Fibroblast of the aortic adventitia (primary cell): ENCODE data around the gene TRABD2B. TPM values are rescaled to one million over a fixed set of nuclear protein-coding genes. Genes with fewer than 3 reads are reported as not detected.

Experiments used
- DNase-seq: peaks from one replicate; pipeline ENCODE4 v3.0.0-alpha.2; 2010; ENCODE audit warnings: low read depth
- H3K4me3 ChIP-seq: 2 replicates; pipeline ENCODE4 v1.5.1; 2011; ENCODE audit warnings: low read depth, mild to moderate bottlenecking, control low read depth, low read length, moderate library complexity
- total RNA-seq: library from RNA; depleted of rRNA; stranded (reverse); fragments of >200 nt; gene quantifications from 2 replicates; pipeline ENCODE4 v1.2.3, GENCODE V29; 2012; ENCODE audit warnings: low replicate concordance
- TF ChIP-seq, protein P1 (sequence below): IDR thresholded peaks from 2 replicates; pipeline ENCODE4 v1.5.1; 2011; ENCODE audit warnings: mild to moderate bottlenecking, low read length, control low read depth, inconsistent platforms; ENCODE audit not compliant: insufficient read depth

Gene TRABD2B
- total RNA-seq, 1 donor, result under 0.01 TPM

DNA sequence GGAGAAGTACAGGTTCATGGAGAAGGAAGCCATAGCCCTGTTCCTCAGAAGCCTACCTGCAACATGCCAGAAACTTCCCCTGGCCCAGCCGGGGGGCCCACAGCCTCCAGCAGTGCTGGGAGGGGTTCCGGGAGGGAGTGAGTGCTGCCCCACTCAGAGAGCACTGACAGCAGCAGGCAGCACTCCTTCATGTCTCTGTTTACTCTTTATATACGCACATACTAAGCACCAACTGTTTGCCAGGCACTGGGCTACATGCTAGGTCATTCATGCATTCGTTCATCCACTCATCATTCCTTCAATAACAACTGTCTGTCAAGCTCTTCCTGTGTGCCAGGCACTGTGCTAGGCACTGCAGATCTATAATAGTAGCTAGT is 120.6 kb downstream of the TRABD2B start:
- no peak overlapping the region for H3K4me3 ChIP-seq
- DNase-seq, result no peak
- TF ChIP-seq, protein P1, sequence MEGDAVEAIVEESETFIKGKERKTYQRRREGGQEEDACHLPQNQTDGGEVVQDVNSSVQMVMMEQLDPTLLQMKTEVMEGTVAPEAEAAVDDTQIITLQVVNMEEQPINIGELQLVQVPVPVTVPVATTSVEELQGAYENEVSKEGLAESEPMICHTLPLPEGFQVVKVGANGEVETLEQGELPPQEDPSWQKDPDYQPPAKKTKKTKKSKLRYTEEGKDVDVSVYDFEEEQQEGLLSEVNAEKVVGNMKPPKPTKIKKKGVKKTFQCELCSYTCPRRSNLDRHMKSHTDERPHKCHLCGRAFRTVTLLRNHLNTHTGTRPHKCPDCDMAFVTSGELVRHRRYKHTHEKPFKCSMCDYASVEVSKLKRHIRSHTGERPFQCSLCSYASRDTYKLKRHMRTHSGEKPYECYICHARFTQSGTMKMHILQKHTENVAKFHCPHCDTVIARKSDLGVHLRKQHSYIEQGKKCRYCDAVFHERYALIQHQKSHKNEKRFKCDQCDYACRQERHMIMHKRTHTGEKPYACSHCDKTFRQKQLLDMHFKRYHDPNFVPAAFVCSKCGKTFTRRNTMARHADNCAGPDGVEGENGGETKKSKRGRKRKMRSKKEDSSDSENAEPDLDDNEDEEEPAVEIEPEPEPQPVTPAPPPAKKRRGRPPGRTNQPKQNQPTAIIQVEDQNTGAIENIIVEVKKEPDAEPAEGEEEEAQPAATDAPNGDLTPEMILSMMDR, result no peak

DNA sequence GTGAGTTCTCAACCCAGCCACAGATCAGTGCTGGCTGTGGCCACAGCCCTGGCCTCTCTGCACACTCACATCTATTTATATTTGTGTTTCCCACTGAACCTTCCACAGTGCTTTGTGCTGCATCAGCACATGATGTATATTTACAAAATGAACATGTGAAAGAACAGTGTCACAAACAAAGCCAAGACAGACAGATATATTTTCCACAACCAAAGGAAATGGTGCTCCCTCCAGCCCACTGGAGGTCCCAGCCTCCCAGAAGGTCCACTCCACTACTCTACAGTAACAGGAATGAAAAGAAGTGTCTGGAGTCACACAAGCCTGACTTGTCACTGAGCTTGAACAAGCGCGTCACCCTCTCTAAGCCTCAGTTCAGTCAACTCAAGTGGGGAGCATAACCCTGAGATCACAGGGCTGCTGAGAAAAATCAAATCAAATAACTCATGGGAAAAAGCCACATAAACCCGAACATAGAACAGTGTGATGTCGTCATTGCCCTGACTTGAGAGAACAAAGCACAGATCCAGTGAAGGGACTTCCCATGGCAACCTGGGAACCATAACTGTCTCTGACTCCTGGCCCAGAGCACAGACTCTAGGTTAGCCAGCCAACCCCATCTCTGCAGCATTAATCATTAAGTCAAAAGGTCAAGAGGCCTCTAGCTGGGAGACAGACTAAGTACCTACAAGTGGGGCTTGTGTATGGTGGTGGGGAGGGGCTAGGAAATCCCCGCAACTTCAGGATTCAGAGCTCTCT is 121.2 kb downstream of the TRABD2B start:
- TF ChIP-seq, protein P1, result no peak
- no peak overlapping the region for H3K4me3 ChIP-seq
- DNase-seq, result no peak

DNA sequence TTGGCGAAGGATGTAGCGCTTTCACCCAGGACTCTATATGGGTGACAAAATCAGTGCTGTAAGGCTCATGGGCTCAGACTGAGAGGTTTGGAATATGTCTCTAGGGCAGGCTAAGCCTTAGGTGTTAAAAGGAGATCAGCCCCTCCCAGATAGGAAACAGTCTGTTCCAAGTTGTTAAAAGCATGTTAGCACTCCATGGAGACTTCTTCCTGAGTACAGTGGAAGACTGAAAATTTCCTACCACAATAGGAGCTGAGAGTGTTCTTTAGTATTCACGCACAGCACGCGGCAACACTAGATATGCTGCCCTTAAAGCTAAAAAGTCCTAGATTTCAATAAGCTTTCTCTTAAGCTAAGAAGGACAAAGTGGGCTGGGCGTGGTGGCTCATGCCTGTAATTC is 122.1 kb downstream of the TRABD2B start:
- no peak overlapping the region for H3K4me3 ChIP-seq
- TF ChIP-seq, protein P1, result no peak
- no peak for DNase-seq

DNA sequence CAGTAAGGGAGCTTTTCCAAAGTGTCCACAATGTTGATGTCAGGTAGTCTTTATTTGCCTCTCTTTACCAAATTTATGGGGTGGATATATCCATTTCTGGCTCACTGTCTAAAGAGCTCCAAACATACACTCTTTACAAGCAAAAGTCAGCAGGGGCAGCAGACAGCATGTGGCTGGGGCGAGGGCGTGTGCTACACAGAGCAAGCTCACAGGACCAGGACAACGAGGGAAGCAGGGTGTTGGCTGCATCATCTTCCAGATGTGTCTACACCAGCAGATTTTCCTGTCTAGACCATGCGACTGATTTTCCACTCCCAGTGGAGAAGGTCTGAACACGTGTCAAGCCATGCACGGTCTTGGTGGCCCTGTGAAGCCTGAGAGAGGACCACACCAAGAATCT is 123.8 kb downstream of the TRABD2B start:
- H3K4me3 ChIP-seq, result no peak overlapping the region
- TF ChIP-seq, protein P1, result no peak
- no peak for DNase-seq

DNA sequence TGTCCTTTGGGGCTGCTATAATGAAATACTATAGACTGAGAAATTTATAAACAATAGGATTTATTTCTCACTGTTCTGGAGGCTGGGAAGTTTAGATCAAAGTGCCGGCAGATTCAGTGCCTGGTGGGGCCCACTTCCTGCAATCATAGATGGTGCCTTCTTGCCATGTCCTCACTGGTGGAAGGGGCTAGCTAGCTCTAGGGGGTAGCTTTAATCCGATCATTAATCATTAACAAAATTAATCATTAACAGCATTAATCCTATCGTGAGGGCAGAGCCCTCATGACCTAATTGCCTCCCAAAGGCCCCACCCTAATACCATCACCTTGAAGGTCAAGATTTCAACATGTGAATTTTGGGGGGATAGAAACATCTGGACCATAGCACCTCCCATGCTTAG is 124.3 kb downstream of the TRABD2B start:
- TF ChIP-seq, protein P1, result no peak
- no peak overlapping the region for H3K4me3 ChIP-seq
- no peak for DNase-seq

DNA sequence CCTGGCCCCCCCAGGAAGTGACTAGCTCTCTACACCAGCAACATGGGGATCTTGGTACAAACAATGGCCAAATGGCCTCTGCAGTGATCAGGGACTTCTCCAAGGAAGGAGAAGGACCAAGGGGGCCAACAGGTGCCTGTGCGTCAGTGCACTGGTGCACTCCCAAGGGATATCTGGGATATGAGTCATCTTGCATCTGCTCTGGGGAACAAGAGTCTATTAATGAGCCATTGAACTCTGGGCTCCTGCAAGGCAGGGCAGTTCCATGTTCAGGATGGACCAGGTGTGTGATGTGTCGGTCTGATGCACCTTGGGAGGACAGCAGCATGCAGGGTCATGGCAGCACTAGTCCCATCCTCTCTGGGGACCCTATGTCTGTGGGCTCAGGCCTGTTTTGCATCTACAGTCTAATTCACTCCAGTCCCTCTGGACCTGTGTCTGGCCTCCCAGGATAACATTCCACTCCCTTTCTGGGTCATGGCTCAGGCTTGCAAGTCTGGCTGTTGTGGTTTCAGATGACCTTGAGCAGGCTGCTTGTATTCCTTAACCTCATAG is 125.3 kb downstream of the TRABD2B start:
- no peak for DNase-seq
- H3K4me3 ChIP-seq, result no peak overlapping the region
- TF ChIP-seq, protein P1, result no peak
